Testis (tissue), 2 donors: ENCODE measurements around the gene PPP1R2.

ENCODE experiments used
- POLR2A ChIP-seq: fragments of 450-650 bp; IDR thresholded peaks from one replicate; pipeline ENCODE4 v1.6.1; 2017; ENCODE audit warnings: antibody characterized with exemption, mild to moderate bottlenecking, moderate library complexity
- TF ChIP-seq, protein P1 (sequence below), 3 experiments: fragments of 450-650 bp in 2 of 3; fragments of 200-600 bp in 1 of 3; sonication (generic) in 1 of 3; IDR thresholded peaks; one replicate each; pipeline ENCODE4 v1.5.1; 2016 to 2019; ENCODE audit warnings: antibody characterized with exemption in 3 of 3, mild to moderate bottlenecking in 2 of 3, moderate library complexity in 1 of 3

DNA sequence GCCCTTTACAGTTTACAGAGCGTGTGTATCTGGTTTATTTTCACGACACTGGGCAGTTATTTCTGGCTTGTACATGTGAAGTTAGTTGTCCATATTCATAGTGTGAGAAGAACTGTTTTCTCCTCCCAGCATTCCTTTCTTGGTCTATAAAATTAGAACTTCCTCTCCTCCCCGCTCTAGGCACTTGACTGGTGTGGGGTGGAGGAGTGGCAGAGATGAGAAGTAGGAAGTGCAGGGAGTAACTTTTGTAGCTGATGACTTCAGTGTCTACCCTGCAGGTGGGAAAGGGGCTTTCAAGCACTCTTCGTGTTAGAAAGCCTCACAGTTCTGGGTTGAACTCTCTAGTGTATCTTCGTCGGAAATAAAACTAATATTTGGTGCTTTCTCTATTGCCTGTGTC, 27.2 kb upstream of the PPP1R2 start:
- TF ChIP-seq, protein P1, sequence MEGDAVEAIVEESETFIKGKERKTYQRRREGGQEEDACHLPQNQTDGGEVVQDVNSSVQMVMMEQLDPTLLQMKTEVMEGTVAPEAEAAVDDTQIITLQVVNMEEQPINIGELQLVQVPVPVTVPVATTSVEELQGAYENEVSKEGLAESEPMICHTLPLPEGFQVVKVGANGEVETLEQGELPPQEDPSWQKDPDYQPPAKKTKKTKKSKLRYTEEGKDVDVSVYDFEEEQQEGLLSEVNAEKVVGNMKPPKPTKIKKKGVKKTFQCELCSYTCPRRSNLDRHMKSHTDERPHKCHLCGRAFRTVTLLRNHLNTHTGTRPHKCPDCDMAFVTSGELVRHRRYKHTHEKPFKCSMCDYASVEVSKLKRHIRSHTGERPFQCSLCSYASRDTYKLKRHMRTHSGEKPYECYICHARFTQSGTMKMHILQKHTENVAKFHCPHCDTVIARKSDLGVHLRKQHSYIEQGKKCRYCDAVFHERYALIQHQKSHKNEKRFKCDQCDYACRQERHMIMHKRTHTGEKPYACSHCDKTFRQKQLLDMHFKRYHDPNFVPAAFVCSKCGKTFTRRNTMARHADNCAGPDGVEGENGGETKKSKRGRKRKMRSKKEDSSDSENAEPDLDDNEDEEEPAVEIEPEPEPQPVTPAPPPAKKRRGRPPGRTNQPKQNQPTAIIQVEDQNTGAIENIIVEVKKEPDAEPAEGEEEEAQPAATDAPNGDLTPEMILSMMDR (IDR thresholded peaks at IDR 0.05), result no peak
- TF ChIP-seq POLR2A, result no peak
